NB4 (cell line): Measurements from ENCODE around the gene GRAMD2A.

Experiments
- TF ChIP-seq, protein P1 (sequence below): IDR thresholded peaks from one replicate; pipeline ENCODE4 v1.5.1; 2012; ENCODE audit warnings: low read depth, low read length
- TF ChIP-seq, protein P2 (sequence below): IDR thresholded peaks from 2 replicates; pipeline ENCODE4 v1.6.1; 2011; ENCODE audit warnings: low read depth, low read length

DNA sequence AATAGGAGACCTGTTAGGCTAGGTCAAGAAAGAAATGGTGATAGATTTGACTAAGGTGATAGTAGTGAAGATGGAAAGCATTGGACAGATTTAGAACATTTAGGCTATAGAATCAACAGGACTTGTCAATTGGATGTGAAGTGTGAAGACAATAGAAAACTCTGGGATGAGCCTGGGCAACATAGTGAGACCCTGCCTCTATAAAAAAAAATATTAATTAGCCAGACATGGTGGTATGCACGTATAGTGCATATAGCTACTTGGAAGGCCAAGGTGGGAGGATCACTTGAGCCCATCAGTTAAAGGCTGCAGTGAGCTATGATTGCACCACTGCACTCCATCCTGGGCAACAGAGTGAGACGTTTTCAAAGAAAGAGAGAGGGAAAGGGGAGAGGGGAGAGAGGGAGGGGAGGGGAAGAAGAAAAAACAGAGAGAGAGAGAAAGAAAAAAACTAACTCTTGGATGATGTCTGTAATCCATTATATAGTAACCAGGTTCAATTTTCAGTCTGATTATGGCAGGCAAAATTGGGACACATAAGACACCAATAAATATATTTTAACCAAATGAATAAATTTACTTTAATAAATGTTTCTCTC lies 69.8 kb downstream of the GRAMD2A start:
- TF ChIP-seq, protein P1, sequence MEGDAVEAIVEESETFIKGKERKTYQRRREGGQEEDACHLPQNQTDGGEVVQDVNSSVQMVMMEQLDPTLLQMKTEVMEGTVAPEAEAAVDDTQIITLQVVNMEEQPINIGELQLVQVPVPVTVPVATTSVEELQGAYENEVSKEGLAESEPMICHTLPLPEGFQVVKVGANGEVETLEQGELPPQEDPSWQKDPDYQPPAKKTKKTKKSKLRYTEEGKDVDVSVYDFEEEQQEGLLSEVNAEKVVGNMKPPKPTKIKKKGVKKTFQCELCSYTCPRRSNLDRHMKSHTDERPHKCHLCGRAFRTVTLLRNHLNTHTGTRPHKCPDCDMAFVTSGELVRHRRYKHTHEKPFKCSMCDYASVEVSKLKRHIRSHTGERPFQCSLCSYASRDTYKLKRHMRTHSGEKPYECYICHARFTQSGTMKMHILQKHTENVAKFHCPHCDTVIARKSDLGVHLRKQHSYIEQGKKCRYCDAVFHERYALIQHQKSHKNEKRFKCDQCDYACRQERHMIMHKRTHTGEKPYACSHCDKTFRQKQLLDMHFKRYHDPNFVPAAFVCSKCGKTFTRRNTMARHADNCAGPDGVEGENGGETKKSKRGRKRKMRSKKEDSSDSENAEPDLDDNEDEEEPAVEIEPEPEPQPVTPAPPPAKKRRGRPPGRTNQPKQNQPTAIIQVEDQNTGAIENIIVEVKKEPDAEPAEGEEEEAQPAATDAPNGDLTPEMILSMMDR: no peak
- TF ChIP-seq, protein P2, sequence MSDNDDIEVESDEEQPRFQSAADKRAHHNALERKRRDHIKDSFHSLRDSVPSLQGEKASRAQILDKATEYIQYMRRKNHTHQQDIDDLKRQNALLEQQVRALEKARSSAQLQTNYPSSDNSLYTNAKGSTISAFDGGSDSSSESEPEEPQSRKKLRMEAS: no peak
